GM12878 (cell line): Measurements from ENCODE around the gene RAD51B. TPM values are rescaled to one million over a fixed set of nuclear protein-coding genes. Genes with fewer than 3 reads are reported as not detected.

Experiments used
- ATAC-seq: fragments of 200-7000 bp; cut with Tn5 transposase; 3 replicates; pipeline ENCODE4 v1.9.1; 2020; ENCODE audit warnings: mild to moderate bottlenecking, moderate library complexity
- BruUV-seq: library from RNA; stranded (reverse); fragments of 400-500 nt; replicated peaks from 2 replicates; lab custom pipeline; 2021; lab: Mats Ljungman, UMichigan
- CTCF ChIA-PET: fragments of 300-600 bp; sonication (Branson Sonifier 250); formaldehyde crosslinking; extraction: SDS; loops from one replicate; lab custom pipeline; 2021; ENCODE audit warnings: inconsistent platforms; lab: Yijun Ruan, JAX
- POLR2A ChIA-PET: fragments of 350-600 bp; formaldehyde crosslinking; extraction: SDS; loops from one replicate; lab custom pipeline; 2021; ENCODE audit warnings: inconsistent platforms; lab: Charles Lee
- RAD21 ChIA-PET: fragments of 300-600 bp; sonication (Branson Sonifier 250); formaldehyde crosslinking; loops from one replicate; lab custom pipeline; 2023; ENCODE audit warnings: antibody characterized with exemption; ENCODE audit not compliant: unreplicated experiment; lab: Charles Lee
- SMC1A ChIA-PET: fragments of 300-600 bp; sonication (Branson Sonifier 250); formaldehyde crosslinking; loops from one replicate; lab custom pipeline; 2023; ENCODE audit not compliant: unreplicated experiment, uncharacterized antibody; lab: Charles Lee
- DNase-seq: peaks from one replicate; pipeline ENCODE4 v3.0.0-alpha.2; 2011; ENCODE audit warnings: low read depth, low spot score
- FAIRE-seq: peaks from 3 replicates; lab custom pipeline; 2011; peaks lifted over from hg19 to GRCh38; lab: Jason Lieb, UNC
- H2AFZ ChIP-seq: 2 replicates; pipeline ENCODE4 v1.6.0; 2011; ENCODE audit warnings: low read depth, low read length, control low read depth; ENCODE audit not compliant: control insufficient read depth
- H3K27ac ChIP-seq: 2 replicates; pipeline ENCODE4 v1.5.1; 2011; ENCODE audit warnings: control low read depth; ENCODE audit not compliant: control insufficient read depth, insufficient read depth
- H3K27me3 ChIP-seq, 2 experiments: replicated peaks in 1 of 2; 2 replicates each; pipeline versions ENCODE4 v1.6.0 to v1.6.1; 2011; ENCODE audit warnings: low read length in 1 of 2; ENCODE audit not compliant: control insufficient read depth in 2 of 2, insufficient read depth in 2 of 2
- H3K36me3 ChIP-seq, 2 experiments: 2 replicates each; pipeline ENCODE4 v1.5.1; 2011; ENCODE audit warnings: low read length in 1 of 2; ENCODE audit not compliant: control insufficient read depth in 2 of 2, insufficient read depth in 2 of 2
- H3K4me1 ChIP-seq: 2 replicates; pipeline ENCODE4 v1.6.1; 2011; ENCODE audit warnings: mild to moderate bottlenecking, low read length, moderate library complexity, mixed read lengths; ENCODE audit not compliant: control insufficient read depth, insufficient read depth
- H3K4me2 ChIP-seq: 2 replicates; pipeline ENCODE4 v1.6.0; 2011; ENCODE audit warnings: control low read depth; ENCODE audit not compliant: control insufficient read depth, insufficient read depth
- H3K4me3 ChIP-seq: fragments of 200-600 bp; sonication (generic); 2 replicates; pipeline ENCODE4 v1.5.1; 2016
- H3K79me2 ChIP-seq: 2 replicates; pipeline ENCODE4 v1.6.0; 2011; ENCODE audit warnings: low read length; ENCODE audit not compliant: control insufficient read depth, insufficient read depth
- H3K9ac ChIP-seq: 2 replicates; pipeline ENCODE4 v1.8.0; 2011; ENCODE audit warnings: low read length, control low read depth, mixed read lengths; ENCODE audit not compliant: control insufficient read depth, insufficient read depth
- H3K9me3 ChIP-seq: replicated peaks from 3 replicates; pipeline ENCODE4 v1.5.1; 2011; ENCODE audit warnings: mild to moderate bottlenecking, low read length; ENCODE audit not compliant: control insufficient read depth, insufficient read depth
- H4K20me1 ChIP-seq: 2 replicates; pipeline ENCODE4 v1.6.0; 2011; ENCODE audit not compliant: control insufficient read depth, insufficient read depth
- BCL11A ChIP-seq: IDR thresholded peaks from 2 replicates; pipeline ENCODE4 v1.6.1; 2011; ENCODE audit warnings: low read depth, low read length
- BCLAF1 ChIP-seq: fragments of 450-650 bp; IDR thresholded peaks from 2 replicates; pipeline ENCODE4 v1.6.1; 2017; ENCODE audit warnings: antibody characterized with exemption, mild to moderate bottlenecking, moderate library complexity
- CHD1 ChIP-seq: IDR thresholded peaks from 2 replicates; pipeline ENCODE4 v1.6.1; 2012; ENCODE audit warnings: low read depth, low read length, improper control_type of control experiment
- CHD2 ChIP-seq: IDR thresholded peaks from 2 replicates; pipeline ENCODE4 v1.6.1; 2011; ENCODE audit warnings: low read depth, low read length, improper control_type of control experiment, borderline replicate concordance
- CREB1 ChIP-seq: IDR thresholded peaks from 2 replicates; pipeline ENCODE4 v1.6.1; 2012; ENCODE audit warnings: low read depth, mild to moderate bottlenecking, inconsistent platforms
- E4F1 ChIP-seq: fragments of 450-650 bp; IDR thresholded peaks from 2 replicates; pipeline ENCODE4 v1.6.1; 2018; ENCODE audit warnings: borderline replicate concordance, mild to moderate bottlenecking; ENCODE audit not compliant: partially characterized antibody
- GABPA ChIP-seq: IDR thresholded peaks from 2 replicates; pipeline ENCODE4 v1.6.1; 2014; ENCODE audit warnings: antibody characterized with exemption, low read depth, mild to moderate bottlenecking, inconsistent platforms
- IKZF1 ChIP-seq: fragments of 450-650 bp; conservative IDR thresholded peaks from 2 replicates; pipeline ENCODE4 v1.6.1; 2017; ENCODE audit warnings: antibody characterized with exemption, mild to moderate bottlenecking
- JUND ChIP-seq: IDR thresholded peaks from 2 replicates; pipeline ENCODE4 v1.6.1; 2012; ENCODE audit warnings: low read depth, mild to moderate bottlenecking, low read length, improper control_type of control experiment, moderate library complexity
- MEF2A ChIP-seq: IDR thresholded peaks from 2 replicates; pipeline ENCODE4 v1.6.1; 2011; ENCODE audit warnings: low read depth, mild to moderate bottlenecking, low read length, moderate library complexity; ENCODE audit not compliant: insufficient read depth
- MYB ChIP-seq: fragments of 150-350 bp; IDR thresholded peaks from 2 replicates; pipeline ENCODE4 v1.6.1; 2014; ENCODE audit warnings: mild to moderate bottlenecking, low read depth, low read length, borderline replicate concordance
- MYC ChIP-seq: IDR thresholded peaks from 2 replicates; pipeline ENCODE4 v1.6.1; 2011; ENCODE audit warnings: mild to moderate bottlenecking, low read length, moderate library complexity, inconsistent platforms; ENCODE audit not compliant: insufficient read depth, insufficient replicate concordance, insufficient read length, severe bottlenecking
- NFYA ChIP-seq: IDR thresholded peaks from 2 replicates; pipeline ENCODE4 v1.6.1; 2011; ENCODE audit warnings: low read depth, mild to moderate bottlenecking, low read length, improper control_type of control experiment, borderline replicate concordance
- RUNX3 ChIP-seq: IDR thresholded peaks from 2 replicates; pipeline ENCODE4 v1.6.1; 2012; ENCODE audit warnings: low read length, inconsistent platforms
- SUZ12 ChIP-seq: fragments of 200-600 bp; sonication (generic); IDR thresholded peaks from one replicate; pipeline ENCODE4 v1.6.1; 2018; ENCODE audit warnings: antibody characterized with exemption, mild to moderate bottlenecking; ENCODE audit not compliant: unreplicated experiment
- YBX1 ChIP-seq: fragments of 450-650 bp; IDR thresholded peaks from 2 replicates; pipeline ENCODE4 v1.6.1; 2016; ENCODE audit warnings: antibody characterized with exemption
- ZNF687 ChIP-seq: fragments of 450-650 bp; IDR thresholded peaks from 2 replicates; pipeline ENCODE4 v1.6.1; 2017; ENCODE audit warnings: mild to moderate bottlenecking, moderate library complexity
- WGBS: methylation state at CpG from one replicate; pipeline ENCODE4 v1.1.6; 2016; ENCODE audit warnings: low lambda C conversion rate; ENCODE audit not compliant: insufficient replicate concordance, insufficient coverage; ENCODE audit errors: missing lambda C conversion rate; 5-methylcytosine and 5-hydroxymethylcytosine counted together
- in situ Hi-C: fragments of 300-500 bp; cut with MboI; formaldehyde crosslinking; loops from 9 replicates; pipeline ENCODE4 v1.14.3; 2018; ENCODE audit warnings: mixed read lengths
- intact Hi-C: fragments of 100-400 bp; cut with micrococcal nuclease; formaldehyde crosslinking; loops from one replicate; pipeline ENCODE4 v1.14.2; 2022; ENCODE audit not compliant: unreplicated experiment
- polyA plus RNA-seq, 11 experiments: library from polyadenylated mRNA; depleted of rRNA in 4 of 11; unstranded in 6 of 11; stranded (reverse) in 5 of 11; fragments of >200 nt; fragmentation: Nextera tagmentation in 4 of 11; fragmentation: Illumina TruSeq in 1 of 11; extraction: Ambion mirVana in 4 of 11; extraction: Trizol in 1 of 11; gene quantifications; 1 replicate in 1 of 11; 2 replicates in 10 of 11; pipeline versions ENCODE4 v1.2.1 to v1.2.3, GENCODE V29; 2011 to 2016; ENCODE audit warnings: inconsistent platforms in 2 of 11, missing spikeins in 2 of 11, low read depth in 1 of 11
- total RNA-seq, 4 experiments: library from RNA; depleted of rRNA in 3 of 4; stranded (reverse); fragments of >200 nt in 3 of 4; fragmentation: Illumina TruSeq in 1 of 4; extraction: Trizol in 1 of 4; gene quantifications; 2 replicates each; pipeline versions ENCODE4 v1.2.1 to v1.2.3, GENCODE V29; 2013 to 2021

The RAD51B gene
- total and polyA plus RNA-seq, 10 of the 15 experiments (the other 5 are each of a cell fraction or from before 2014, with no cell fraction given) = 9.8 to 26.8 (median 21.3) TPM

GRCh38 chr14:68146818-68147217 is 327.2 kb downstream of the RAD51B start:
- 71% methylated on average over 3 of the region's 3 CpGs for WGBS
- in situ Hi-C loops = no loop called here
- no peak for FAIRE-seq
- H3K9ac ChIP-seq = no peak overlapping the region
- BruUV-seq = no TSS peak
- no peak for ATAC-seq
- ChIA-PET CTCF (no interaction called here), POLR2A (no interaction called here), RAD21 (no interaction called here), SMC1A (interaction anchor here (1.3 to 2.2 kb wide), 3 partner anchors 11 to 31 kb away, joined by 4 to 5 read pairs (median 4); no protein-coding TSS in a partner anchor)
- no peak overlapping the region for H2AFZ ChIP-seq
- H3K4me1 ChIP-seq = no peaks in the 10 kb centered on the region
- H3K9me3 ChIP-seq = no peaks in the 10 kb centered on the region; the same call in 2 of the 3 replicates
- no peaks in the 10 kb centered on the region for H4K20me1 ChIP-seq
- no peak overlapping the region for H3K27ac ChIP-seq
- intact Hi-C loops = no loop called here
- no peak overlapping the region for H3K4me3 ChIP-seq
- no peaks in the 10 kb centered on the region for H3K36me3 ChIP-seq
- H3K79me2 ChIP-seq = no peaks in the 10 kb centered on the region
- H3K27me3 ChIP-seq = no peaks in the 10 kb centered on the region
- DNase-seq = no peak
- no peak overlapping the region for H3K4me2 ChIP-seq
- no peak for TF ChIP-seq NFYA
- no peak for TF ChIP-seq CREB1
- TF ChIP-seq E4F1 = no peak
- TF ChIP-seq RUNX3 = no peak
- no peak for TF ChIP-seq MYB
- TF ChIP-seq MYC = no peak
- TF ChIP-seq YBX1 = no peak
- TF ChIP-seq GABPA = no peak
- no peak for TF ChIP-seq CHD2
- no peak for TF ChIP-seq BCLAF1
- no peak for TF ChIP-seq BCL11A
- TF ChIP-seq ZNF687 = no peak
- no peak for TF ChIP-seq MEF2A
- no peak for TF ChIP-seq IKZF1
- no peak for TF ChIP-seq CHD1
- no peak for TF ChIP-seq SUZ12
- TF ChIP-seq JUND = no peak
